GM12878 (cell line): ENCODE results near the gene DSG4. TPM values are rescaled to one million over a fixed set of nuclear protein-coding genes. Genes with fewer than 3 reads are reported as not detected.

Experiments
- ATAC-seq: fragments of 200-7000 bp; cut with Tn5 transposase; 3 replicates; pipeline ENCODE4 v1.9.1; 2020; ENCODE audit warnings: mild to moderate bottlenecking, moderate library complexity
- BruUV-seq: library from RNA; stranded (reverse); fragments of 400-500 nt; replicated peaks from 2 replicates; lab custom pipeline; 2021; lab: Mats Ljungman, UMichigan
- CTCF ChIA-PET: fragments of 300-600 bp; sonication (Branson Sonifier 250); formaldehyde crosslinking; extraction: SDS; loops from one replicate; lab custom pipeline; 2021; ENCODE audit warnings: inconsistent platforms; lab: Yijun Ruan, JAX
- POLR2A ChIA-PET: fragments of 350-600 bp; formaldehyde crosslinking; extraction: SDS; loops from one replicate; lab custom pipeline; 2021; ENCODE audit warnings: inconsistent platforms; lab: Charles Lee
- RAD21 ChIA-PET: fragments of 300-600 bp; sonication (Branson Sonifier 250); formaldehyde crosslinking; loops from one replicate; lab custom pipeline; 2023; ENCODE audit warnings: antibody characterized with exemption; ENCODE audit not compliant: unreplicated experiment; lab: Charles Lee
- SMC1A ChIA-PET: fragments of 300-600 bp; sonication (Branson Sonifier 250); formaldehyde crosslinking; loops from one replicate; lab custom pipeline; 2023; ENCODE audit not compliant: unreplicated experiment, uncharacterized antibody; lab: Charles Lee
- DNase-seq: peaks from one replicate; pipeline ENCODE4 v3.0.0-alpha.2; 2011; ENCODE audit warnings: low read depth, low spot score
- FAIRE-seq: peaks from 3 replicates; lab custom pipeline; 2011; peaks lifted over from hg19 to GRCh38; lab: Jason Lieb, UNC
- H2AFZ ChIP-seq: 2 replicates; pipeline ENCODE4 v1.6.0; 2011; ENCODE audit warnings: low read depth, low read length, control low read depth; ENCODE audit not compliant: control insufficient read depth
- H3K27ac ChIP-seq: 2 replicates; pipeline ENCODE4 v1.5.1; 2011; ENCODE audit warnings: control low read depth; ENCODE audit not compliant: control insufficient read depth, insufficient read depth
- H3K27me3 ChIP-seq, 2 experiments: replicated peaks in 1 of 2; 2 replicates each; pipeline versions ENCODE4 v1.6.0 to v1.6.1; 2011; ENCODE audit warnings: low read length in 1 of 2; ENCODE audit not compliant: control insufficient read depth in 2 of 2, insufficient read depth in 2 of 2
- H3K36me3 ChIP-seq, 2 experiments: 2 replicates each; pipeline ENCODE4 v1.5.1; 2011; ENCODE audit warnings: low read length in 1 of 2; ENCODE audit not compliant: control insufficient read depth in 2 of 2, insufficient read depth in 2 of 2
- H3K4me1 ChIP-seq: 2 replicates; pipeline ENCODE4 v1.6.1; 2011; ENCODE audit warnings: mild to moderate bottlenecking, low read length, moderate library complexity, mixed read lengths; ENCODE audit not compliant: control insufficient read depth, insufficient read depth
- H3K4me2 ChIP-seq: 2 replicates; pipeline ENCODE4 v1.6.0; 2011; ENCODE audit warnings: control low read depth; ENCODE audit not compliant: control insufficient read depth, insufficient read depth
- H3K4me3 ChIP-seq: fragments of 200-600 bp; sonication (generic); 2 replicates; pipeline ENCODE4 v1.5.1; 2016
- H3K79me2 ChIP-seq: 2 replicates; pipeline ENCODE4 v1.6.0; 2011; ENCODE audit warnings: low read length; ENCODE audit not compliant: control insufficient read depth, insufficient read depth
- H3K9ac ChIP-seq: 2 replicates; pipeline ENCODE4 v1.8.0; 2011; ENCODE audit warnings: low read length, control low read depth, mixed read lengths; ENCODE audit not compliant: control insufficient read depth, insufficient read depth
- H3K9me3 ChIP-seq: replicated peaks from 3 replicates; pipeline ENCODE4 v1.5.1; 2011; ENCODE audit warnings: mild to moderate bottlenecking, low read length; ENCODE audit not compliant: control insufficient read depth, insufficient read depth
- H4K20me1 ChIP-seq: 2 replicates; pipeline ENCODE4 v1.6.0; 2011; ENCODE audit not compliant: control insufficient read depth, insufficient read depth
- BACH1 ChIP-seq: fragments of 450-650 bp; IDR thresholded peaks from 2 replicates; pipeline ENCODE4 v1.6.1; 2017; ENCODE audit warnings: mild to moderate bottlenecking, borderline replicate concordance
- CBX3 ChIP-seq: fragments of 200-600 bp; sonication (generic); IDR thresholded peaks from 2 replicates; pipeline ENCODE4 v1.6.1; 2016; ENCODE audit warnings: low read depth, borderline replicate concordance
- CBX5 ChIP-seq: sonication (generic); IDR thresholded peaks from 2 replicates; pipeline ENCODE4 v1.6.1; 2016; ENCODE audit warnings: low read depth, moderate library complexity, mild to moderate bottlenecking, inconsistent platforms
- EED ChIP-seq: sonication (generic); IDR thresholded peaks from 2 replicates; pipeline ENCODE4 v1.6.1; 2016; ENCODE audit warnings: antibody characterized with exemption, low read depth
- ETV6 ChIP-seq, 2 experiments: fragments of 450-650 bp in 1 of 2; IDR thresholded peaks in 1 of 2; conservative IDR thresholded peaks in 1 of 2; 2 replicates each; pipeline ENCODE4 v1.6.1; 2014; ENCODE audit warnings: antibody characterized with exemption in 1 of 2, borderline replicate concordance in 1 of 2, low read depth in 1 of 2, mild to moderate bottlenecking in 1 of 2, moderate library complexity in 1 of 2
- GABPA ChIP-seq: IDR thresholded peaks from 2 replicates; pipeline ENCODE4 v1.6.1; 2014; ENCODE audit warnings: antibody characterized with exemption, low read depth, mild to moderate bottlenecking, inconsistent platforms
- HCFC1 ChIP-seq: fragments of 150-350 bp; IDR thresholded peaks from 2 replicates; pipeline ENCODE4 v1.6.1; 2014; ENCODE audit warnings: low read length
- MXI1 ChIP-seq: fragments of 150-350 bp; IDR thresholded peaks from 2 replicates; pipeline ENCODE4 v1.6.1; 2011; ENCODE audit warnings: low read depth, mild to moderate bottlenecking, inconsistent platforms, low read length, improper control_type of control experiment
- NFYA ChIP-seq: IDR thresholded peaks from 2 replicates; pipeline ENCODE4 v1.6.1; 2011; ENCODE audit warnings: low read depth, mild to moderate bottlenecking, low read length, improper control_type of control experiment, borderline replicate concordance
- POU2F2 ChIP-seq: IDR thresholded peaks from 3 replicates; pipeline ENCODE4 v1.6.1; 2011; ENCODE audit warnings: low read depth, mild to moderate bottlenecking, low read length, borderline replicate concordance
- SIN3A ChIP-seq: IDR thresholded peaks from 2 replicates; pipeline ENCODE4 v1.6.1; 2012; ENCODE audit warnings: low read depth, low read length, improper control_type of control experiment
- STAT3 ChIP-seq: IDR thresholded peaks from 2 replicates; pipeline ENCODE4 v1.6.1; 2011; ENCODE audit warnings: low read depth, low read length, improper control_type of control experiment
- TCF12 ChIP-seq: IDR thresholded peaks from 2 replicates; pipeline ENCODE4 v1.6.1; 2011; ENCODE audit warnings: low read depth, mild to moderate bottlenecking, low read length
- TCF3 ChIP-seq: IDR thresholded peaks from 2 replicates; pipeline ENCODE4 v1.6.1; 2012; ENCODE audit warnings: low read depth, mild to moderate bottlenecking, low read length, borderline replicate concordance; ENCODE audit not compliant: insufficient read depth
- ZNF592 ChIP-seq: fragments of 450-650 bp; IDR thresholded peaks from 2 replicates; pipeline ENCODE4 v1.6.1; 2017; ENCODE audit warnings: mild to moderate bottlenecking, moderate library complexity
- ZZZ3 ChIP-seq: IDR thresholded peaks from 2 replicates; pipeline ENCODE4 v1.6.1; 2011; ENCODE audit warnings: low read depth; ENCODE audit not compliant: control insufficient read depth, insufficient read length
- WGBS: methylation state at CpG from one replicate; pipeline ENCODE4 v1.1.6; 2016; ENCODE audit warnings: low lambda C conversion rate; ENCODE audit not compliant: insufficient replicate concordance, insufficient coverage; ENCODE audit errors: missing lambda C conversion rate; 5-methylcytosine and 5-hydroxymethylcytosine counted together
- in situ Hi-C: fragments of 300-500 bp; cut with MboI; formaldehyde crosslinking; loops from 9 replicates; pipeline ENCODE4 v1.14.3; 2018; ENCODE audit warnings: mixed read lengths
- intact Hi-C: fragments of 100-400 bp; cut with micrococcal nuclease; formaldehyde crosslinking; loops from one replicate; pipeline ENCODE4 v1.14.2; 2022; ENCODE audit not compliant: unreplicated experiment
- polyA plus RNA-seq, 11 experiments: library from polyadenylated mRNA; depleted of rRNA in 4 of 11; unstranded in 6 of 11; stranded (reverse) in 5 of 11; fragments of >200 nt; fragmentation: Nextera tagmentation in 4 of 11; fragmentation: Illumina TruSeq in 1 of 11; extraction: Ambion mirVana in 4 of 11; extraction: Trizol in 1 of 11; gene quantifications; 1 replicate in 1 of 11; 2 replicates in 10 of 11; pipeline versions ENCODE4 v1.2.1 to v1.2.3, GENCODE V29; 2011 to 2016; ENCODE audit warnings: inconsistent platforms in 2 of 11, missing spikeins in 2 of 11, low read depth in 1 of 11
- total RNA-seq, 4 experiments: library from RNA; depleted of rRNA in 3 of 4; stranded (reverse); fragments of >200 nt in 3 of 4; fragmentation: Illumina TruSeq in 1 of 4; extraction: Trizol in 1 of 4; gene quantifications; 2 replicates each; pipeline versions ENCODE4 v1.2.1 to v1.2.3, GENCODE V29; 2013 to 2021
- TF ChIP-seq, protein P1 (sequence below): fragments of 450-650 bp; IDR thresholded peaks from 2 replicates; pipeline ENCODE4 v1.6.1; 2016; ENCODE audit warnings: mild to moderate bottlenecking

The DSG4 gene
- total and polyA plus RNA-seq, 10 of the 15 experiments (the other 5 are each of a cell fraction or from before 2014, with no cell fraction given): 0.07 to 0.59 (median 0.17) TPM; not detected in 1

GRCh38 chr18:31426021-31426420 lies 49.4 kb downstream of the DSG4 start:
- DNase-seq (no peak), FAIRE-seq (no peak), ATAC-seq (no peak)
- SMC1A ChIA-PET: interaction anchor here (0.5 to 6.7 kb wide), 10 partner anchors 12 to 659 kb away, joined by 3 to 53 read pairs (median 8); no protein-coding TSS in a partner anchor
- intact Hi-C loops (loop anchor here (5.0 to 10.0 kb wide), 3 partner anchors 296 to 549 kb away; no protein-coding TSS in a partner anchor), in situ Hi-C loops (loop anchor here (10.0 kb wide), 1 partner anchor 129 kb away; no protein-coding TSS in a partner anchor)
- 62% methylated on average over 2 of the region's 2 CpGs for WGBS
- H3K79me2 ChIP-seq: no peaks in the 10 kb centered on the region
- no peak overlapping the region for H3K27ac ChIP-seq
- H3K4me2 ChIP-seq: no peak overlapping the region
- no peaks in the 10 kb centered on the region for H3K36me3 ChIP-seq
- POLR2A ChIA-PET: no interaction called here
- H4K20me1 ChIP-seq: no peaks in the 10 kb centered on the region
- no peak overlapping the region for H2AFZ ChIP-seq
- H3K4me3 ChIP-seq: no peak overlapping the region
- RAD21 ChIA-PET: interaction anchor here (1.0 to 1.3 kb wide), 3 partner anchors 65 to 127 kb away, joined by 3 to 4 read pairs (median 3); no protein-coding TSS in a partner anchor
- H3K9me3 ChIP-seq: no peaks in the 10 kb centered on the region; the same call in 2 of the 3 replicates
- CTCF ChIA-PET: interaction anchor here (0.7 to 4.5 kb wide), 14 partner anchors 10 to 294 kb away, joined by 3 to 43 read pairs (median 6); no protein-coding TSS in a partner anchor
- no peaks in the 10 kb centered on the region for H3K4me1 ChIP-seq
- no TSS peak for BruUV-seq
- H3K9ac ChIP-seq: no peak overlapping the region
- TF ChIP-seq CBX3: no peak
- TF ChIP-seq, protein P1, sequence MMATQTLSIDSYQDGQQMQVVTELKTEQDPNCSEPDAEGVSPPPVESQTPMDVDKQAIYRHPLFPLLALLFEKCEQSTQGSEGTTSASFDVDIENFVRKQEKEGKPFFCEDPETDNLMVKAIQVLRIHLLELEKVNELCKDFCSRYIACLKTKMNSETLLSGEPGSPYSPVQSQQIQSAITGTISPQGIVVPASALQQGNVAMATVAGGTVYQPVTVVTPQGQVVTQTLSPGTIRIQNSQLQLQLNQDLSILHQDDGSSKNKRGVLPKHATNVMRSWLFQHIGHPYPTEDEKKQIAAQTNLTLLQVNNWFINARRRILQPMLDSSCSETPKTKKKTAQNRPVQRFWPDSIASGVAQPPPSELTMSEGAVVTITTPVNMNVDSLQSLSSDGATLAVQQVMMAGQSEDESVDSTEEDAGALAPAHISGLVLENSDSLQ: no peak
- TF ChIP-seq EED: no peak
- TF ChIP-seq TCF3: no peak
- no peak for TF ChIP-seq HCFC1
- no peak for TF ChIP-seq POU2F2
- TF ChIP-seq BACH1: no peak
- TF ChIP-seq SIN3A: no peak
- TF ChIP-seq NFYA: no peak
- no peak for TF ChIP-seq ZNF592
- TF ChIP-seq STAT3: no peak
- no peak for TF ChIP-seq ZZZ3
- no peak for TF ChIP-seq TCF12
- TF ChIP-seq ETV6 (conservative IDR thresholded peaks at IDR 0.05 in 1 of 2, IDR thresholded peaks at IDR 0.05 in 1 of 2; ENCODE audit: borderline replicate concordance in 1 of 2, low read depth in 1 of 2): no peak
- no peak for TF ChIP-seq GABPA
- no peak for TF ChIP-seq CBX5
- TF ChIP-seq MXI1: no peak
- H3K27me3 ChIP-seq: no peaks in the 10 kb centered on the region
